Gastrocnemius medialis (tissue), 4 donors: Measurements from ENCODE around the gene SHKBP1.

Experiments used
- POLR2A ChIP-seq, 2 donors: fragments of 450-650 bp; IDR thresholded peaks; one replicate each; pipeline ENCODE4 v1.6.1; 2017; ENCODE audit warnings: antibody characterized with exemption in 2 of 2, mild to moderate bottlenecking in 2 of 2, moderate library complexity in 2 of 2
- TF ChIP-seq, protein P1 (sequence below), 5 experiments: fragments of 450-650 bp in 3 of 5; fragments of 200-600 bp in 2 of 5; sonication (generic) in 2 of 5; IDR thresholded peaks in 4 of 5; conservative IDR thresholded peaks in 1 of 5; 1 replicate in 4 of 5; 2 replicates in 1 of 5; pipeline ENCODE4 v1.5.1; 2016 to 2019; ENCODE audit warnings: antibody characterized with exemption in 5 of 5, mild to moderate bottlenecking in 3 of 5, moderate library complexity in 3 of 5

DNA sequence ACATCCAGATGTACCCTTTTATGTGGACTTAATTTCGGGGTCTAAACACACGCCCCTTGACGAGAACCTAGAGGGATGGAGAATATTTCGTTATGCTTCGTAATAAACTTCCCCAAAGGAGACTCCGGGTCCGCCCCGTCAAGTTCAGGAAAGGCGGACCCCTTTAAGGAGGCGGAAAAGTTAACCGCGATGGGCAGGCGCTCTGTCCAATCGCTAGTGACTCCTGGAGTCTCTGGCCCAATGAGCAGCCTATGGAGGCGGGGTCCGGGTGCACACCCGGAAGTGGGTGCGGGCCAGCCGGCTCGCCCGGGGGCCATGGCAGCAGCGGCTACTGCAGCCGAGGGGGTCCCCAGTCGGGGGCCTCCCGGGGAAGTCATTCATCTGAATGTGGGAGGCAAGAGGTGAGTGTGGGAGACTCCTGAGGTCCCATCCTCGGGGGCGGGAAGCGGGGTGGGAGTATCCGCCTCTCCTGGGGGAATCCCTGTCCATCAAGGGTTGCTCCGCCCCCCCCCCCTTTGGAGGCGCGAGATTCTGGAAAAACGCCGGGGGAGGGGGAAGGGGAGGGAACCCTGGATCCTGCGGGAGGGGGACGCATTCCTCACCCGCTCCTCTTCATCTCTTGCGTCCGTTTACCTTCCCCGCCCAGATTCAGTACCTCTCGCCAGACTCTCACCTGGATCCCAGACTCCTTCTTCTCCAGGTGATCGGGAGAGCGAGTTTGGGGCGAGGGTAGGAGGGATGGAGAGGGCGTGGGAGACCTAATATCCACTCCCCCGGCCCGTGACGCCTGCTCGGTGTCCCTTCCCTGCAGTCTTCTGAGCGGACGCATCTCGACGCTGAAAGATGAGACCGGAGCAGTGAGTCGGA, at the start of gene SHKBP1:
- TF ChIP-seq, protein P1, sequence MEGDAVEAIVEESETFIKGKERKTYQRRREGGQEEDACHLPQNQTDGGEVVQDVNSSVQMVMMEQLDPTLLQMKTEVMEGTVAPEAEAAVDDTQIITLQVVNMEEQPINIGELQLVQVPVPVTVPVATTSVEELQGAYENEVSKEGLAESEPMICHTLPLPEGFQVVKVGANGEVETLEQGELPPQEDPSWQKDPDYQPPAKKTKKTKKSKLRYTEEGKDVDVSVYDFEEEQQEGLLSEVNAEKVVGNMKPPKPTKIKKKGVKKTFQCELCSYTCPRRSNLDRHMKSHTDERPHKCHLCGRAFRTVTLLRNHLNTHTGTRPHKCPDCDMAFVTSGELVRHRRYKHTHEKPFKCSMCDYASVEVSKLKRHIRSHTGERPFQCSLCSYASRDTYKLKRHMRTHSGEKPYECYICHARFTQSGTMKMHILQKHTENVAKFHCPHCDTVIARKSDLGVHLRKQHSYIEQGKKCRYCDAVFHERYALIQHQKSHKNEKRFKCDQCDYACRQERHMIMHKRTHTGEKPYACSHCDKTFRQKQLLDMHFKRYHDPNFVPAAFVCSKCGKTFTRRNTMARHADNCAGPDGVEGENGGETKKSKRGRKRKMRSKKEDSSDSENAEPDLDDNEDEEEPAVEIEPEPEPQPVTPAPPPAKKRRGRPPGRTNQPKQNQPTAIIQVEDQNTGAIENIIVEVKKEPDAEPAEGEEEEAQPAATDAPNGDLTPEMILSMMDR (IDR thresholded peaks at IDR 0.05 in 4 of 5, conservative IDR thresholded peaks at IDR 0.05 in 1 of 5), result no peak
- peak; percentile 19 to 46 for TF ChIP-seq POLR2A (IDR thresholded peaks at IDR 0.05)
